EL (cell line): ENCODE results near the gene ZNF680.
"Not testable (repeated sequence)": the region's sequence is repeated elsewhere in the genome, so short reads cannot be mapped to it uniquely, and the experiment has no call there.

Experiments used
- DNase-seq: peaks from one replicate; pipeline ENCODE4 v3.0.0-alpha.2; 2016

ZNF680 gene

DNA sequence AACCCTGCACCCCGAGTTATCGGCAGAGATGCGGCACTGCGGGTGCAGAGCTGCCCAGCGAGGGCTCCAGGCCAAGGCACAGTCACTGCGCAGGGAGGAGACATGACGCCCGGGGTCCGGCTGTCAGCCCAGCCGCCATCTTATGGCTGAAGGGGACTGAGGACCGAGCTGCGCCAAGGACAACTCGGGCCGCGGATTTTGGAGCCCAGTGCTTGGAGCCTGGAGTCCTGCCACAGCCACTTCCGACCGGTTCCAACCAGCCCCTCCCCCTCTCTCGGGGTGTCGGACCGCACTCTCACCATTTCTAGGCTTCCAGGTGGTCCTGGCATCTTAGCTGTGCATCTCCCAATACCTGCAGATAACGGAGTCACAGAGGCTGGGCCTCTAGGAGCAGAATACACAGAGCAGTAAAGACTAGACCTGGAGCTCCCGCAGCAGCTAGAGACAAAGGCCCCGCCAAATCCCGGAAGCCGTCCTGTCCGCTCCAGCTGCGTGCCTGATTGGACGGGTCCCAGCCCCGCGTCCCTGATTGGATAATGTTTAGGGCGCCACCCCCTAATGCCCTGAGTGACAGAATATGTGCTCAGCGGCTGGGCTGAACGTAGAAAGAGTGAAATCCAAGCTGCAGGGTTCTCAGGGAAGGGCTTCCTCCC is at the start of gene ZNF680:
ZNF680 (minus strand) TSS at position 446 of the 653 bp plus-strand sequence; CDS start at position 329, 117 bp downstream.
- DNase-seq = peak; percentile 95

DNA sequence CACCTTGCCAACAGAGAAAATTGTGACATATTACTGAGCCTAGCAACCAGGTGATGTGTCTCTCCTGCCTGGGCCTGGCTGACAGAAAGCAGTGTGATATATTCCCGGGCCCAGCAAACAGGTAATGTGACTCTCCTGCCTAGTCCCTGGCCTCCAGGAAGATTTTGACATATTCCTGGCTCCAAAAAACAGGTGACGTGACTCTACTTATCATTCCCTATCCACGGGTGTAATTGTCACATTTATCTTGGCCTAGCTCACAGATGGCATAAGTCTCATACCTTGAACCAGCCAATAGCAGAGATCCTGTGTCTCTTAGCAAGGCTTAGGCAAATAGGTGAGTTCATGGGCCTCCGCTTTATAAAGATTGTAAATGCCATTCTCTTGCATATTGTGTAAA is 49.6 kb upstream of the ZNF680 start:
- no peak for DNase-seq

DNA sequence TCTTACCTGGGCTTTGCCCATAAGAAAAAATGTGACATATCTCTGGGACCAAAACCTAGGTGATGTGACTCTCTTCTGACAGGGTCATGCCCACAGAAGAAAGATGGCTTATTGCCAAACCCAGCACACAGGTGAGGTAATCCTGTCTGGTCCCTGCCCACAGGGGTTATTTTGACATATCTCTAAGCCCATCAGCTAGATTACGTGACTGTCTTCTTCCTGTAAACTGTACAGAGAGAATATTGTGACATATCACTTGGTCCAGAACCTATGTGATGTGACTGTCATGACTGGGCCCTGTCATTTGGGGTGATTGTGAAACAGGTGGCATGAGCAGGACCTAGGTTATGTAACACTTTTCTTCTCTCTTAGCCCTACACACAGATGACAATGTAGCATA is 48.8 kb upstream of the ZNF680 start:
- no peak for DNase-seq

GRCh38 chr7:64610997-64611396 is 48.1 kb upstream of the ZNF680 start:
- no peak for DNase-seq

DNA sequence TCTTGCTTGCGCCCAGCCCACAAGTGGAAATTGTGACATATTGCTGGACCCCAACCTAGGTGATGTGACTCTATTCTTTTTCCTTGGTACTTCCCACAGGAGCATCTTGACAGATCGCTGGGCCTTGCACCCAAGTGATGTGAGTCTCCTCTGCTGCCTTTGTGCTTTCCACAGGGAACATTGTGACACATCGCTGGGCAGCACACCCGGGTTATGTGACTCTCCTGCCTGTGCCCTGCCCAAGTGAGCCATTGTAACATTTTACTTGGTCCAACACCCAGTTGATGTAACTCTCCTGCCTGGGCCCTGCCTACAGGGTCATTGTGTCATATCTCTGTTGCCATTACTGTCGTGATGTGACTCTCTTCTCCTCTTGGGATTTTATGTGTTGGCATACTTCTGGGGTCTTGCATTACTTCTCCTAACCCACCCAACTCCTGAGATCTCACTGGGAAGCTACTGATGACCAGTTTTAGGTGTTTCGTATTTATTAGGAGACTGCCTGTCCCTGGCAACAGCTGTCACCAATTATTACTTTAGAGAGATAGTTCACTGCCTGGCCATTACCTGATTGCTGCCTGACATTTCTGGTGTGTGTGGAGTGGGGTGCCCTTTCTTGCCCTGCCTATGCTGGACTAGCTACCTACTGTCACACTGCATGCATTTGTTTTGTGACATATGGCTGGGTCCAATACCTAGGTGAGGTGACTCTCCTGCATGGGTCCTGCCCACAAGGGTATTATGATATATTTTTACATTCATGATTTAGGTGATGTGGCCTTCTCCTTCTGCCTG is 45.4 kb upstream of the ZNF680 start:
- DNase-seq = no peak

DNA sequence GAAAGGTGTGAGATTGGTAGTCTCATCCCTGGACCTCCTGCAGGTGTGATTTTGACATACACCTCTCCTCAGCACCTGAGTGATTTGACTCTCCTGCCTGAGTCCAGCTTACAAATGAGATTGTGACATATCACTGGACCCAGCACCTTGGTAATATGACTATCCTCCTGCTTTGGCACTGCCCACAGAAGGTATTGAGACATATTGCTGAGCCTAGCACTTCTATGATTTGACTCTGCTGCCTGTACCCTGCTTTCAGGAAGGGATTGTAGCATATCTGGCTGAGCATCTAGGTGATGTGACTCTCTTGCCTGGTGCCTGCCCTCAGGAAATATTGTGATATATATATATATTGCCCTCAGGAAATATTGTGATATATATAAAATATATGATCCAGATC is 43.5 kb upstream of the ZNF680 start:
- DNase-seq = no peak

DNA sequence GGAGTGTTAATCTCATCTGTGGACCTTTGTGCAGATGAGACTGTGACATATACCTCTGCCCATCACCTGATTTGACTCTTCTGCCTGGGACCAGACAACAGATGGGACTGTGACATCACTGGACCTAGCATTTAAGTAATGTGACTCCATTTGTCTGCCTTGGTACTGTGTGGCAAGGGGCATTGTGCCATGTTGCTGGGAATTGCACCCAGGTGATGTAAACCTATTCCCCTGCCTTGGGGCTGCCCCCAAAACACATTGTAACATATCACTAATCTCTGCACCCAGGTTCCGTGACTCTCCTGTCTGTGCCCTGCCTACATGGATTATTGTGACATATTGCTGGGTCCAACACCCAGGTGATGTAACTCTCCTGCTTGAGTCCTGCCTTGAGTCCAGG is 40.4 kb upstream of the ZNF680 start:
- no peak for DNase-seq

GRCh38 chr7:64602518-64602917 is 39.6 kb upstream of the ZNF680 start:
- DNase-seq = peak; percentile 0

DNA sequence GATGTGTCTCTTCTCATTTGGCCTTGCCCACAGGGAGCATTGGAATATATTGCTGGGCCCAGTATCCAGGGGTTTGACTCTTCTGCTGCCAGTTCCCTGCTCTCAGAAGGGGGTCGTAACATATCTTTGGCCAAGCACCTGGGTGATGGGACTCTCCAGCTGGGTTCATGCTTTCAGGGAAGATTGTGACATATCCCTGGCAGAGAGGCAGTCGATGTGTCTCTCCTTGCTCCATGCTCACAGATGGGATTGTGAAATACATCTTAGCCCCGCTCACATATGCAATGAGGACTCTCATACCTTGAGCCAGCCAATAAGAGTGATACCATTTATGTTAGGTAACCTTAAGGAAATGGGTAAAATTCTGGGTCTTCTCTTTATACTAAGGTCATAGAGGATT is 39.2 kb upstream of the ZNF680 start:
- DNase-seq = no peak

- DNase-seq = no peak
Measured at GRCh38 chr7:64599359-64599758, 36.5 kb upstream of the ZNF680 start.

DNA sequence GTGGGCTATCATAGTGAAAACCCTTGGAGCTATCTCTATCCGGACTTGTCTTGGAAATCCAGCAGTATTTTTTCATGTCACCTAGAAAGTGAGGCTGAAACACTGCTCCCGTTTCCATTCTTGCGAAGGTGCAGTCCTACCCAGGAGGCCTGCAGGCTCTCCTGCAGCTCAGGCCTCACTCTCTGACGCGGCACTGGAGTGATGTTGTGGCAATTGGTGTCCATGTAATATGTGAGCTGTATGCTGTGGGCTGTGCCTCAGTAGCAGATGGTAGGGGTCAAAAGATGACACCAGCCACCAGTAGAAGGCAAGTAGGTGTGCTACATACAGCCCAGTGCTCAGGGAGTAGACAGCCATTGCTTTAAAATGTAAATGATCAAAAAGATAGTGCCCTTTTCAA is 28.1 kb upstream of the ZNF680 start:
- no peak for DNase-seq

GRCh38 chr7:64581926-64582894 is 19.3 kb upstream of the ZNF680 start:
- DNase-seq = no peak

DNA sequence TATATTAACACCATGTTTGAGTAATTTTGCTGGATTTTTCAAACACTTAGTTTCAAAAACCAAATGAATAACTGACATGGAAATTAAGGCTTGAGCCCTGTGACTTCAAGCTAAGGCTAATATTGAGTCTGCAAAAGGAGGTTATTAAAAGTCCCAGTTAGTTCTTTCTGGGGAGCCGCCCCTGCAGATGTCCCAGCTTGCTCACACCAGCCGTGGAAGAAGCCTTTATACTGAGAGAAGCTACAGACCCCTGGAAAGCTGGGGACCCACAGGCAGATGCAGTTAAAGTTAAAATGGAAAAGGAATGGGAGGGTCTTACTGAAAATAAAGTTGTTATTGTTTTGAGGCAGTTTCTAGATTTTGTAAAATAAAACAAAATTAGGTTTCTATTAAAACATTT is 18.5 kb upstream of the ZNF680 start:
- DNase-seq = no peak

DNA sequence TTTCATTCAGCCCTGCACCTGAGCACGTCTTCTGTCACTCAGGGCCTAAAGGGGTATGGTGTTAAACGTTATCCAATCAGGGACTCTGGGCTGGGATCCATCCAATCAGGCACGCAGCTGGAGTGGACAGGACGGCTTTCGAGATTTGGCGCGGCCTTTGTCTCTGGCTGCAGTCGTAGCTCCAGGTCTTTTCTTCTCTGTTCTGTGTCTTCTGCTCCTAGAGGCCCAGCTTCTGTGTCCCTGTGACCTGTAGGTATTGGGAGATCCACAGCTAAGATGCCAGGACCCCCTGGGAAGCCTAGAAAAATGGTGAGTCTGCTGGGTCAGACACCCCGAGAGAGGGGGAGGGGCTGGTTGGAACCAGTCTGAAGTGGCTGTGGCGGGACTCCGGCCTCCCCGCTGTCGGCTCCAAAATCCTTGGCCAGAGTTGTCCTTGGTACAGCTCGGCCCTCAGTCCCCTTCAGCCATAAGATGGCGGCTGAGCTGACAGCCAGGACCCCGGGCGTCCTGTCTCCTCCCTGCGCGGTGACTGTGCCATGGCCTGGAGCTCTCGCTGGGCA is 11.7 kb upstream of the ZNF680 start:
- DNase-seq = peak; percentile 18

- DNase-seq = not testable (repeated sequence)
Measured at GRCh38 chr7:64570284-64570605, 7.4 kb upstream of the ZNF680 start.

DNA sequence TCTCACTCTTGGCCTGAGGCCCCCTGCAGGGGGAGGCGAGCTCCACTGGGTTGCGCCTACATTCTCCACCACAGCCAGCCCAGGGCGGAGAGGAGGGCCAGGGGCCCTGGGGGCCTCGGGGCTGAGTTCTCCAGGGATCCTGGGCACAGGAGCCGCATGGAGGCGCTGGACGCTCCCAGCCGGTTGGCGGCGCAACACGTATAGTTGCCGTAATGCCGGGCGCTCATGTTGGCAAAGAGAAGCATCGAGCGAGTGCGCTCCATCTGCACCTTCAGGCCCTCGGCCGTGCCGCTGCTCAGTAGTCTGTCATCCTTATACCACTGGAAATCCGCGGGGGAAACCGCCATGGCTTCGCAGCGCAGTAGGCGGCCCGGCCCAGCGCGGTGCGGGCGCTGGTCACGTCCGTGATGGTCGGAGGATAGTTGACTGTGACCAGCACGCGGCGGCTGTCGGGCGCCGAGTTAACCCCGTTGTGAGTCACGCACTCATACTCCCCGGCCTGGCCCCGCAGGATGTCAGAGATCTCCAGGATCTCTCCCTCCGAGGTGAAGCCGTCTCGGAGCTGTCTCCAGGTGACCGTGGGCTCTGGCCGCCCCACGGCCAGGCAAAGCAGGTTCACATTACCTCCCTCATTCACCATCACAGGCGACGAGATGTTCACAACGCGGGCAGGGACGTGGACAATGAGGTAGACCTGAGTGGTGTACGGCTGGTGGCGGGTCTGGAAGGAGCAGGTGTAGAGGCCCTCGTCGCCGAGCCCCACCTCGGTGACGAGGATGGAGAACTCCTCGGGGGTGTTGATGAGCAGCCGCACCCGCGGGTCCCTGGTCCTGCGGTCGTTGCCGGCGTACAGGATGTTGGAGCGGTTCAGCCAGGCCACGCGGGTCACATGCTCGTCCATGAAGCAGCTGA is 6.8 kb upstream of the ZNF680 start:
- DNase-seq = not testable (repeated sequence)

GRCh38 chr7:64562256-64562625 is 630 bp downstream of the ZNF680 start:
- DNase-seq = no peak

- DNase-seq = no peak
Measured at GRCh38 chr7:64559206-64559605, 3.7 kb downstream of the ZNF680 start.

DNA sequence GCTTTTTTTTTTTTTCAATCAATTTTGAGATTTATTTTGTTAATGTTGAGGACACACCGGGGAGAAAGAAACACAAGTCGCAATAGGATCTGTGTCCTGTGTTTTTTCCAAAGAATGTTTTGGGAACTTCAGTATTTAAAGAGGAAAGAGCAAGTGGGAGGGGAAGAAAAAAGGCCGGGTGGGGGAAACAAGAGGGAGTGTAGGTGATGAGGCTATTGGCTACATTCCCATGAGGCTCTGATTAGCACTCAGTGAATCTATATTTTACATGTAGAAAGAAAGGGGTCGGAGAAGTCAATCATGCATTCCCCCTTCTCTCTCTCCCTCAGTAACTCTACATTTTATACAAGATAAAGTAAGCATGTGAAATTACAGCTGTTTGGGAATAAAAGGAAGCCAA is 4.1 kb downstream of the ZNF680 start:
- no peak for DNase-seq

DNA sequence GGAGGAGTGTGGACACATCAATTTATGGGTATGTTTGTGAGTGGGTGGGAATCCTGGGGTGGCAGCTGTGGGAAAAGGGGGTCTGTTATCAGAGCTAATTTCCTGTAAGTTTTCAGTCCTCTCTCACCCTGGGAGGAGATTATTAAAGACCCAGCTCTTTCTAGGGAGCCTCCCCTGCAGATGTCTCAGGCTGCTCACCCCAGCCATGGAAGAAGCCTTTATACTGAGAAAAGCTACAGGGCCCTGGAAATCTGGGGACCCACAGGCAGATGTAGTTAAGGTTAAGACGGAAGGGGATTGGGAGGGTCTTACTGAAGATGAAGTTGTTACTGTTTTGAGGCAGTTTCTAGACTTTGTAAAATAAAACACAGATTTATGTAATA is 4.6 kb downstream of the ZNF680 start:
- DNase-seq = no peak

DNA sequence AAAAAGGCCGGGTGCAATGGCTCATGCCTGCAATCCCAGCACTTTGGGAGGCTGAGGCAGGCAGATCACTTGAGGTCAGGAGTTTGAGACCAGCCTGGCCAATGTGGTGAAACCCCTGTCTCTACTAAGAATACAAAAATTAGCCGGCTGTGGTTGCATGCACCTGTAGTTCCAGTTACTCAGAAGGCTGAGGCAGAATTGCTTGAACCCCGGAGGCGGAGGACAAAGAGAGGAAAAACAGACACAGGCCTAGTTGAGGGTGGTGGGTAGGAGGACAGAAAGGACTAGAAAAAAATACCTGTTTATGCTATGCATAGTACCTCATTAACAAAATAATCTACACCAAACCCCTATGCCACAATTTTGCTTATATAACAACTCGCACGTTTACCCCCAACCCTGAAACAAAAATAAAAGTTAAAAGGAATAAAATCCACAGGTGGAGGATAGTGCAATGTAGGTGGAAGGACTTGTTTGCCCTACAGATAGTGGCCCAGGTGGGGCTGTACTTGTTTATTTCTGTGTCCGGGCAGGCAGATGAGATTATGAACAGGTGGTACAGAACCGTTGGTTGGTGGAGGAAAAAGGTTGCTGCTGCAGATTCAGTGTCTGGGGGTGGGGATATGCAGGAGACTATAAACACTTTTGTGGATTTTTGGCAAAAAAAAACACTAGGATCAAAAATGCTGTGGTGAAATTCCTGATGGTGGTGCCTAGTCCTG is 5.1 kb downstream of the ZNF680 start:
- DNase-seq = no peak

- DNase-seq = no peak
Measured at GRCh38 chr7:64555046-64555445, 7.8 kb downstream of the ZNF680 start.
